ENCODE results near the gene FERMT2.
A peak's percentile ranks its signal among the peaks of the same experiment; 100 is the strongest.

Gene FERMT2, protein sequence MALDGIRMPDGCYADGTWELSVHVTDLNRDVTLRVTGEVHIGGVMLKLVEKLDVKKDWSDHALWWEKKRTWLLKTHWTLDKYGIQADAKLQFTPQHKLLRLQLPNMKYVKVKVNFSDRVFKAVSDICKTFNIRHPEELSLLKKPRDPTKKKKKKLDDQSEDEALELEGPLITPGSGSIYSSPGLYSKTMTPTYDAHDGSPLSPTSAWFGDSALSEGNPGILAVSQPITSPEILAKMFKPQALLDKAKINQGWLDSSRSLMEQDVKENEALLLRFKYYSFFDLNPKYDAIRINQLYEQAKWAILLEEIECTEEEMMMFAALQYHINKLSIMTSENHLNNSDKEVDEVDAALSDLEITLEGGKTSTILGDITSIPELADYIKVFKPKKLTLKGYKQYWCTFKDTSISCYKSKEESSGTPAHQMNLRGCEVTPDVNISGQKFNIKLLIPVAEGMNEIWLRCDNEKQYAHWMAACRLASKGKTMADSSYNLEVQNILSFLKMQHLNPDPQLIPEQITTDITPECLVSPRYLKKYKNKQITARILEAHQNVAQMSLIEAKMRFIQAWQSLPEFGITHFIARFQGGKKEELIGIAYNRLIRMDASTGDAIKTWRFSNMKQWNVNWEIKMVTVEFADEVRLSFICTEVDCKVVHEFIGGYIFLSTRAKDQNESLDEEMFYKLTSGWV

DNA sequence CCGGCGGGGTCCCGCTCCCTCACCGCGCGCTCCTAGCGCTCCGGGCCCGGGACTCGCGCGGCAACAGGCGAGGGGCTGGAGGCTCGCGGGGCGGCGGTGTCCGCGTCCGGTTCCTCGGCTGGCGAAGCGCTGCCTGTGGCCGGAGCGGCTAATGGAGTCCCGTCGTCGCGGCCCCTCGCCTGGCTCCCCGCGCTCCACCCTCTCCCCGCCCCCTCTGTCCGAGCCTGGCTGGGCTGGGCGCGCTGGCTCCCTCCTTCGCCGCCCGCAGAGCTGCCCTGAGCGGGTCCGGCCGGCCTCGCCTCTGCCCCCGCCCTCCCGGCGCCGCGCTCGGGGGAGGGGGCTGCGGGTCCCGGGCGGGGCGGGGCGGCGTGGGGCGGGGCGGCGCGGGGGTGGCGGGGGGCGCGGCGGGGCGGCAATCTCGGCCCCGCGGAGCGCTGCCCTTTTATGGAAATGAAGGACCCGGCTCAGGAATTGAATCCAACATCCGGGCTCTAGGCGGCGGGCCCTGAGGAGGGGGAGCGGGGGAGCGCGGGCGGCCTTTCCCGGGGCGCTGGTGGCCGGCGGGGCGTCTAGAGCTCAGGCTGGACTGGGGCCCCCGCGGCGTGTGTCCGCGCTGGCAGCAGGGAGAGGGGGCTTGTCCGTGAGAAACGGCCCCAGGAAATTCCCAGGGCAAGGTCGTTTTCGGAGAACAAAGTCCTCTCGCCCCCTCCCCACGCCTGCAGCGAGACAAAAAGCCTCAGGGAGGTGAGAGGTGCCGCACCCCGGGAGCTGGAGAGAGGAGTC lies at the start of gene FERMT2:
Gene FERMT2, minus strand, starts transcription at position 153 of the 783 bp plus-strand sequence. CDS start 482 bp downstream, outside the sequence.
- Histone ChIP-seq H2AFZ (ENCODE audit: low read length) (peak within 1 kb of the TSS; percentile 96), H3K36me3 (ENCODE audit: insufficient read depth, low read length) (no peaks in the 10 kb centered on the region), H3K4me2 (ENCODE audit: low read depth, low read length, poor library complexity, severe bottlenecking) (peak within 1 kb of the TSS; percentile 82), H3K9me3 (ENCODE audit: insufficient read depth, low read depth, low read length) (no peaks in the 10 kb centered on the region), H3K4me3 (ENCODE audit: low read length, poor library complexity, severe bottlenecking) (peak within 1 kb of the TSS; percentile 85), H3K4me1 (ENCODE audit: insufficient read depth, low read length, poor library complexity, severe bottlenecking) (peaks cover 27% of the 10 kb centered on the region), H3K27me3 (ENCODE audit: insufficient read depth, low read length, poor library complexity, severe bottlenecking) (no peaks in the 10 kb centered on the region), H3K9me2 (replicated peaks; ENCODE audit: low read depth, low read length) (no peaks in the 10 kb centered on the region), H3F3A (ENCODE audit: low read depth) (no peaks in the 10 kb centered on the region), H3K79me2 (ENCODE audit: insufficient read depth, low read length) (0 out of 2 replicates have a peak, but pooled peaks cover 10% of the 10 kb centered on the region), H3K9ac (ENCODE audit: low read depth, low read length, poor library complexity, severe bottlenecking) (peak within 1 kb of the TSS; percentile 79), H4K20me1 (ENCODE audit: insufficient read depth, low read length, poor library complexity, severe bottlenecking) (no peaks in the 10 kb centered on the region)
- TF ChIP-seq EZH2phosphoT487 (IDR thresholded peaks at IDR 0.05; ENCODE audit: borderline replicate concordance) = no peak
- TF ChIP-seq, protein P1, sequence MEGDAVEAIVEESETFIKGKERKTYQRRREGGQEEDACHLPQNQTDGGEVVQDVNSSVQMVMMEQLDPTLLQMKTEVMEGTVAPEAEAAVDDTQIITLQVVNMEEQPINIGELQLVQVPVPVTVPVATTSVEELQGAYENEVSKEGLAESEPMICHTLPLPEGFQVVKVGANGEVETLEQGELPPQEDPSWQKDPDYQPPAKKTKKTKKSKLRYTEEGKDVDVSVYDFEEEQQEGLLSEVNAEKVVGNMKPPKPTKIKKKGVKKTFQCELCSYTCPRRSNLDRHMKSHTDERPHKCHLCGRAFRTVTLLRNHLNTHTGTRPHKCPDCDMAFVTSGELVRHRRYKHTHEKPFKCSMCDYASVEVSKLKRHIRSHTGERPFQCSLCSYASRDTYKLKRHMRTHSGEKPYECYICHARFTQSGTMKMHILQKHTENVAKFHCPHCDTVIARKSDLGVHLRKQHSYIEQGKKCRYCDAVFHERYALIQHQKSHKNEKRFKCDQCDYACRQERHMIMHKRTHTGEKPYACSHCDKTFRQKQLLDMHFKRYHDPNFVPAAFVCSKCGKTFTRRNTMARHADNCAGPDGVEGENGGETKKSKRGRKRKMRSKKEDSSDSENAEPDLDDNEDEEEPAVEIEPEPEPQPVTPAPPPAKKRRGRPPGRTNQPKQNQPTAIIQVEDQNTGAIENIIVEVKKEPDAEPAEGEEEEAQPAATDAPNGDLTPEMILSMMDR (conservative IDR thresholded peaks at IDR 0.05; ENCODE audit: low read length) = no peak

DNA sequence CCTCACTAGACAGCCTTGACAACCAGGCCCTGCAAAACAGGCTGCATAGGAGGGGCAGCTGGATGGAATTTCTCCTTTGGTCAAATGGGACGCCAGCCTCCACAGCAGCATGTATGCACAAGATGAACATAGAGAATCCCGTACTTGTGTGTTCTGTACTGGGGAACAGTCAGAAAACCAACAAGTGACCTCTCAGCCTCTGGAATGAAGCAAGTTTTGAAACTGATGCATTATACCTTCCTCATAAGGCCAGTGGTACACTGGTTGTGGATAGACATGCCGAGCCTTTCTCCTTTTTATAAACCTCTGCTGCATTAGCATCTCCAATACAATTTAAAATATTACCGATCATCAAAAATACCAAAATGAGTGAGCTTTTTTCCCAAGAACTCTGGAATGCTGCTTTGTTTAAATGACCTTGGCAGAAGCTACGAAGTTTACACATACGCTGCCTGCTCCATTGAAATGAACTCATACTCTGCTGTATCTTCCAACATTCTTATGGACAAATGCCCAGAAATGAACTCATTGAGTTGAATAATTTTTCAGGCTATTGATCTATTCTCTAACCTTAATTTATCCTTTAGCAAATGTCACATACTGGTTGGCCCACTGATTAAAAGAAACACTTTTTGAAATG lies 47.6 kb upstream of the FERMT2 start:
- H3K79me2 ChIP-seq (ENCODE audit: insufficient read depth, low read length) = no peaks in the 10 kb centered on the region
- no peaks in the 10 kb centered on the region for H4K20me1 ChIP-seq (ENCODE audit: insufficient read depth, low read length, poor library complexity, severe bottlenecking)
- no peak overlapping the region for H2AFZ ChIP-seq (ENCODE audit: low read length)
- no peaks in the 10 kb centered on the region for H3K9me2 ChIP-seq (replicated peaks; ENCODE audit: low read depth, low read length)
- no peak overlapping the region for H3K4me3 ChIP-seq (ENCODE audit: low read length, poor library complexity, severe bottlenecking)
- no peak overlapping the region for H3K9ac ChIP-seq (ENCODE audit: low read depth, low read length, poor library complexity, severe bottlenecking)
- H3F3A ChIP-seq (ENCODE audit: low read depth) = no peaks in the 10 kb centered on the region
- H3K9me3 ChIP-seq (ENCODE audit: insufficient read depth, low read depth, low read length) = no peaks in the 10 kb centered on the region
- H3K4me2 ChIP-seq (ENCODE audit: low read depth, low read length, poor library complexity, severe bottlenecking) = no peak overlapping the region
- TF ChIP-seq EZH2phosphoT487 (IDR thresholded peaks at IDR 0.05; ENCODE audit: borderline replicate concordance) = no peak
- TF ChIP-seq, protein P1 (conservative IDR thresholded peaks at IDR 0.05; ENCODE audit: low read length) = no peak
- H3K4me1 ChIP-seq (ENCODE audit: insufficient read depth, low read length, poor library complexity, severe bottlenecking) = peaks cover 5% of the 10 kb centered on the region
- H3K27me3 ChIP-seq (ENCODE audit: insufficient read depth, low read length, poor library complexity, severe bottlenecking) = no peaks in the 10 kb centered on the region
- H3K36me3 ChIP-seq (ENCODE audit: insufficient read depth, low read length) = no peaks in the 10 kb centered on the region

DNA sequence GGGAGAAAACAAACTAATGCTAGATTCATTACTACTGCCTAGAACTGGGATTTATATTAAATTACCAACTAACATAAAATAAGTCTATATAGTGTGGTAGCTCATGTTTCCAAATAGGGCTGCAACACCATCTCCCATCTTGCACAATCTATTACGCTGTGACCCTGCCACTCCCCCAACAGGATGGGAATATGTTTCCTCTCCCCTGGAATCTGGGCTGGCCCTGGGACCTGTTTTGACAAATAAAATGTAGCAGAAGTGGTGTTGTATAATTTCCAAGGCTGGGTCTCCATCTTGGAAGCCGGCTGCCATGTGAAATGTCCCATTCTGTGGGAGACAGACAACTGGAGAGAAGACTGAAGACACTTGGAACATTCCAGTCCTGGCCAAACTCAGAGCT lies 45.6 kb upstream of the FERMT2 start:
- no peaks in the 10 kb centered on the region for H3K9me2 ChIP-seq (replicated peaks; ENCODE audit: low read depth, low read length)
- H2AFZ ChIP-seq (ENCODE audit: low read length) = no peak overlapping the region
- no peak for TF ChIP-seq EZH2phosphoT487 (IDR thresholded peaks at IDR 0.05; ENCODE audit: borderline replicate concordance)
- TF ChIP-seq, protein P1 (conservative IDR thresholded peaks at IDR 0.05; ENCODE audit: low read length) = no peak
- H3F3A ChIP-seq (ENCODE audit: low read depth) = no peaks in the 10 kb centered on the region
- no peaks in the 10 kb centered on the region for H4K20me1 ChIP-seq (ENCODE audit: insufficient read depth, low read length, poor library complexity, severe bottlenecking)
- no peak overlapping the region for H3K9ac ChIP-seq (ENCODE audit: low read depth, low read length, poor library complexity, severe bottlenecking)
- H3K36me3 ChIP-seq (ENCODE audit: insufficient read depth, low read length) = no peaks in the 10 kb centered on the region
- no peaks in the 10 kb centered on the region for H3K9me3 ChIP-seq (ENCODE audit: insufficient read depth, low read depth, low read length)
- H3K4me1 ChIP-seq (ENCODE audit: insufficient read depth, low read length, poor library complexity, severe bottlenecking) = no peaks in the 10 kb centered on the region
- H3K4me2 ChIP-seq (ENCODE audit: low read depth, low read length, poor library complexity, severe bottlenecking) = no peak overlapping the region
- H3K27me3 ChIP-seq (ENCODE audit: insufficient read depth, low read length, poor library complexity, severe bottlenecking) = no peaks in the 10 kb centered on the region
- no peaks in the 10 kb centered on the region for H3K79me2 ChIP-seq (ENCODE audit: insufficient read depth, low read length)
- no peak overlapping the region for H3K4me3 ChIP-seq (ENCODE audit: low read length, poor library complexity, severe bottlenecking)
